Prostate gland (tissue), 2 donors: Measurements from ENCODE around the gene MTA3. TPM values are rescaled to one million over a fixed set of nuclear protein-coding genes. Genes with fewer than 3 reads are reported as not detected.

Experiments
- DNase-seq: peaks from one replicate; pipeline ENCODE4 v3.0.0-alpha.2; 2019; ENCODE audit warnings: low spot score
- H3K27ac ChIP-seq, 2 donors: fragments of 200-600 bp; sonication (generic); 2 replicates each; pipeline ENCODE4 v1.5.1; 2017 to 2019
- H3K27me3 ChIP-seq: fragments of 200-600 bp; sonication (generic); replicated peaks from 2 replicates; pipeline ENCODE4 v1.5.1; 2019; ENCODE audit not compliant: insufficient read depth
- H3K36me3 ChIP-seq, 2 donors: fragments of 200-600 bp; sonication (generic); 1 replicate in 1 of 2; 2 replicates in 1 of 2; pipeline versions ENCODE4 v1.5.1 to v1.8.1; 2017 to 2019
- H3K4me1 ChIP-seq: fragments of 200-600 bp; sonication (generic); replicated peaks from 2 replicates; pipeline ENCODE4 v1.5.1; 2019
- H3K4me3 ChIP-seq, 2 donors: fragments of 200-600 bp; sonication (generic); 2 replicates each; pipeline ENCODE4 v1.5.1; 2017 to 2019
- H3K9me3 ChIP-seq: fragments of 200-600 bp; sonication (generic); 2 replicates; pipeline ENCODE4 v1.5.1; 2017
- CTCF ChIP-seq, 4 experiments: fragments of 200-600 bp in 2 of 4; fragments of 450-650 bp in 2 of 4; sonication (generic) in 2 of 4; IDR thresholded peaks; 1 replicate in 3 of 4; 2 replicates in 1 of 4; pipeline ENCODE4 v1.5.1; 2016 to 2019; ENCODE audit warnings: antibody characterized with exemption in 4 of 4, mild to moderate bottlenecking in 2 of 4, moderate library complexity in 2 of 4
- POLR2A ChIP-seq: fragments of 450-650 bp; IDR thresholded peaks from one replicate; pipeline ENCODE4 v1.6.1; 2016; ENCODE audit warnings: antibody characterized with exemption, mild to moderate bottlenecking
- POLR2AphosphoS5 ChIP-seq: sonication (generic); formaldehyde crosslinking; IDR thresholded peaks from one replicate; pipeline ENCODE4 v1.6.1; 2017; ENCODE audit warnings: antibody characterized with exemption
- WGBS: methylation state at CpG from one replicate; pipeline ENCODE4 v1.1.5; 2018; 5-methylcytosine and 5-hydroxymethylcytosine counted together
- intact Hi-C: fragments of 100-400 bp; cut with DNase I; formaldehyde crosslinking; loops from one replicate; pipeline ENCODE4 v1.14.2; 2022
- total RNA-seq, 2 donors: library from RNA; depleted of rRNA; stranded (reverse); fragments of >200 nt; gene quantifications; one replicate each; pipeline ENCODE4 v1.1.0, GENCODE V29; 2016

Gene MTA3
- total RNA-seq, 2 donors from 2014 or later, result 23.6 to 53.4 TPM

DNA sequence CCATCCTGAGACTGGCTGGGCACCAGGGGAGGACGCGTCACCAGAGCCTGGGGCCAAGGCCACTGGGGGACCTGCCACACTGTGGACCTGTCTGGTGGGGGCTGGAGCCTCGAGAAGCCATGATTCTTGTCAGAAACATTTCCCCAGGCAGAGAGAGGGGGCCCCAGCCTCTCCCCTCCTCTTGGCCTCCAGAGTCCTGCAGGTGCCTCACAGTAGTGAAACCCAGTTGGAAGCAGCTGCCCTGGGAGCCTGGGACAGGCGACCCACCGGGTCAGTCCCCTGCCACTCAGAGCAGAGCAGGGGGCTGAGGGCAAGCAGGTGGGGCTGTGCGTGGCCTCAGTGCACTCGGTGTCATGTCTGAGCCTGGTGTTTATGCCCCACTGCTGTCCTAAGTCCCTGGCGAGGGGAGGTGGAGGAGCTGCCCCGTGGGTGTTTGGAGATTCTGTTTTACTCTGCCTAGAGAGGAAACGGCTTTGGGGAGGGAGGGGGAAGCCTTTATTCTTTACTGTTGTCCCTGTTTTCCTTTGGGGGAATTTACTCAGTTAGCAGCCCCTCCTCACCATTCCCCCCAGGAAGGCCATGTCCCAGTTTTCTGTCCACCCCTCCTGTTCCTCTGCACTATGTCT, 187.8 kb downstream of the MTA3 start:
- peaks cover 5% of the 10 kb centered on the region for H3K4me1 ChIP-seq
- no peak overlapping the region for H3K4me3 ChIP-seq
- no peaks in the 10 kb centered on the region for H3K27me3 ChIP-seq
- TF ChIP-seq POLR2A, result no peak
- TF ChIP-seq POLR2AphosphoS5, result no peak
- no peak for TF ChIP-seq CTCF (IDR thresholded peaks at IDR 0.05)
- H3K36me3 ChIP-seq, result no peaks in the 10 kb centered on the region
- intact Hi-C loops, result no loop called here
- H3K9me3 ChIP-seq, result no peaks in the 10 kb centered on the region
- DNase-seq, result no peak
- no peak overlapping the region for H3K27ac ChIP-seq
- 84% methylated on average over 10 of the region's 10 CpGs for WGBS

GRCh38 chr2:42756966-42757513, 188.6 kb downstream of the MTA3 start:
- Histone ChIP-seq H3K9me3 (no peaks in the 10 kb centered on the region), H3K4me3 (no peak overlapping the region), H3K36me3 (no peaks in the 10 kb centered on the region), H3K27ac (no peak overlapping the region), H3K4me1 (peaks cover 5% of the 10 kb centered on the region), H3K27me3 (no peaks in the 10 kb centered on the region)
- intact Hi-C loops, result no loop called here
- DNase-seq, result no peak
- WGBS, result 86% methylated on average over 6 of the region's 6 CpGs
- TF ChIP-seq POLR2AphosphoS5 (no peak), CTCF (IDR thresholded peaks at IDR 0.05) (no peak), POLR2A (no peak)

- peaks cover 5% of the 10 kb centered on the region for H3K4me1 ChIP-seq
- TF ChIP-seq POLR2A, result no peak
- TF ChIP-seq POLR2AphosphoS5, result no peak
- no peak for TF ChIP-seq CTCF (IDR thresholded peaks at IDR 0.05)
Measured at GRCh38 chr2:42757981-42758740, 189.7 kb downstream of the MTA3 start.

DNA sequence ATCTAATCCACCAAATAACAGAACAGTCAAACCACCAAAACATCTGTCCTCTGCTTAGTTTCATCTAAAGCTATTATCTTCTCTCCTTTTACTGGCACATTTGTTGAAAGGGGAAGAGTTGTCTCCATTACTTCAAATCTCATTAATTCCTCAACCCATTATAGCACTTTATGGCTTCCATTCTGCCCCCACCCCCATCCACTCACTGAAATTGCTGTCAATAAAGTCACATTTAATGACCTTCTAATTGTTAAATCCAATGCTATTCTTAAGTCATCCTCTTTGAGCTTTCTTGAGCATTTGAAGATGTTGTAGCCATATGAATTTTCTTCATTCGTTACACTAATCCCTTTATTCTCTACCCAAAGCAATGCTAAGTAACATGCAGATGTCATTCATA, 190.3 kb downstream of the MTA3 start:
- no peak for DNase-seq
- Histone ChIP-seq H3K27ac (no peak overlapping the region), H3K9me3 (no peaks in the 10 kb centered on the region), H3K4me1 (peaks cover 4% of the 10 kb centered on the region), H3K36me3 (no peaks in the 10 kb centered on the region), H3K27me3 (no peaks in the 10 kb centered on the region), H3K4me3 (no peak overlapping the region)
- WGBS, result 93% methylated on average over 1 of the region's 1 CpG
- TF ChIP-seq CTCF (IDR thresholded peaks at IDR 0.05) (no peak), POLR2AphosphoS5 (no peak), POLR2A (no peak)
- intact Hi-C loops, result no loop called here

More at GRCh38 chr2:42757981-42758740, 189.7 kb downstream of the MTA3 start:
- no peak for DNase-seq
- intact Hi-C loops, result no loop called here
- Histone ChIP-seq H3K36me3 (no peaks in the 10 kb centered on the region), H3K27ac (no peak overlapping the region), H3K9me3 (no peaks in the 10 kb centered on the region), H3K4me3 (no peak overlapping the region), H3K27me3 (no peaks in the 10 kb centered on the region)
- whole genome bisulfite sequencing, result 93% methylated on average over 4 of the region's 4 CpGs
